GM19324 (cell line): ENCODE measurements around the gene CIBAR2.

Source experiments
- ATAC-seq: cut with Tn5 transposase; IDR thresholded peaks from one replicate; pipeline ENCODE4 v1.9.1; 2021; ENCODE audit warnings: mild to moderate bottlenecking, moderate library complexity; ENCODE audit not compliant: unreplicated experiment, low FRiP score

Gene CIBAR2

GRCh38 chr16:85145188-85145587 is 32.9 kb upstream of the CIBAR2 start:
- no peak for ATAC-seq

GRCh38 chr16:85144026-85144915 is 32.0 kb upstream of the CIBAR2 start:
- no peak for ATAC-seq

GRCh38 chr16:85142771-85143211 is 30.5 kb upstream of the CIBAR2 start:
- no peak for ATAC-seq

- no peak for ATAC-seq
Observed at GRCh38 chr16:85142129-85142513, 29.8 kb upstream of the CIBAR2 start.

- ATAC-seq = no peak
Observed at GRCh38 chr16:85141491-85142128, 29.3 kb upstream of the CIBAR2 start.

GRCh38 chr16:85140455-85141012 is 28.3 kb upstream of the CIBAR2 start:
- no peak for ATAC-seq

- no peak for ATAC-seq
Observed at GRCh38 chr16:85139881-85140339, 27.6 kb upstream of the CIBAR2 start.

GRCh38 chr16:85138825-85139627 is 26.8 kb upstream of the CIBAR2 start:
- ATAC-seq = no peak

GRCh38 chr16:85138073-85138824 is 26.0 kb upstream of the CIBAR2 start:
- ATAC-seq = no peak

- ATAC-seq = no peak
Observed at GRCh38 chr16:85137323-85138072, 25.2 kb upstream of the CIBAR2 start.

GRCh38 chr16:85136702-85137322 is 24.5 kb upstream of the CIBAR2 start:
- ATAC-seq = no peak

GRCh38 chr16:85136213-85136701 is 24.0 kb upstream of the CIBAR2 start:
- ATAC-seq = no peak

- ATAC-seq = no peak
Observed at GRCh38 chr16:85134789-85135142, 22.5 kb upstream of the CIBAR2 start.

GRCh38 chr16:85134076-85134788 is 22.0 kb upstream of the CIBAR2 start:
- ATAC-seq = no peak

- no peak for ATAC-seq
Observed at GRCh38 chr16:85133290-85133599, 21.0 kb upstream of the CIBAR2 start.

- no peak for ATAC-seq
Observed at GRCh38 chr16:85132456-85133289, 20.4 kb upstream of the CIBAR2 start.

- ATAC-seq = no peak
Observed at GRCh38 chr16:85130705-85131028, 18.4 kb upstream of the CIBAR2 start.
